Activated CD8-positive, alpha-beta T cell treated with anti-CD3 and anti-CD28 coated beads for 36 hours (primary cell): ENCODE results near the gene TXNDC9. TPM values are rescaled to one million over a fixed set of nuclear protein-coding genes. Genes with fewer than 3 reads are reported as not detected.
"Not testable (repeated sequence)": the region's sequence is repeated elsewhere in the genome, so short reads cannot be mapped to it uniquely, and the experiment has no call there.

Experiments used
- ATAC-seq: fragments of 200-7000 bp; cut with Tn5 transposase; one replicate; pipeline ENCODE4 v1.10.0; 2021; ENCODE audit warnings: mild to moderate bottlenecking, moderate library complexity
- CTCF ChIA-PET: fragments of 350-600 bp; sonication (Branson Sonifier 250); formaldehyde crosslinking; loops from one replicate; lab custom pipeline; 2021; ENCODE audit warnings: antibody characterized with exemption; lab: Charles Lee
- POLR2A ChIA-PET: fragments of 350-600 bp; sonication (Branson Sonifier 250); formaldehyde crosslinking; loops from one replicate; lab custom pipeline; 2021; ENCODE audit warnings: antibody characterized with exemption; lab: Charles Lee
- DNase-seq: peaks from one replicate; pipeline ENCODE4 v3.0.0-alpha.2; 2020
- H3K27ac Mint-ChIP-seq: one replicate; pipeline ENCODE4 v1.8.0; 2021; ENCODE audit warnings: mild to moderate bottlenecking, mixed read lengths
- H3K27me3 Mint-ChIP-seq: one replicate; pipeline ENCODE4 v1.8.0; 2021; ENCODE audit warnings: mixed read lengths
- H3K36me3 Mint-ChIP-seq: one replicate; pipeline ENCODE4 v1.8.0; 2021; ENCODE audit warnings: low read depth, mixed read lengths
- H3K4me1 Mint-ChIP-seq: one replicate; pipeline ENCODE4 v1.8.0; 2021; ENCODE audit warnings: low read depth, mixed read lengths
- H3K4me3 Mint-ChIP-seq: one replicate; pipeline ENCODE4 v1.8.0; 2021; ENCODE audit warnings: mild to moderate bottlenecking, moderate library complexity, mixed read lengths
- H3K9me3 Mint-ChIP-seq: one replicate; pipeline ENCODE4 v1.8.0; 2021; ENCODE audit warnings: mixed read lengths
- intact Hi-C: fragments of 100-400 bp; cut with micrococcal nuclease; formaldehyde crosslinking; loops from one replicate; pipeline ENCODE4 v1.10.0; 2022
- total RNA-seq, 2 experiments: library from RNA; stranded (reverse); gene quantifications; one replicate each; pipeline ENCODE4 v1.2.3, GENCODE V29; 2021
- TF ChIP-seq, protein P1 (sequence below): fragments of 200-600 bp; IDR thresholded peaks from one replicate; pipeline ENCODE4 v1.8.0; 2022; ENCODE audit warnings: antibody characterized with exemption, mild to moderate bottlenecking

TXNDC9 gene
- total RNA-seq, 2 experiments from 2014 or later = 23.0 to 27.0 TPM

DNA sequence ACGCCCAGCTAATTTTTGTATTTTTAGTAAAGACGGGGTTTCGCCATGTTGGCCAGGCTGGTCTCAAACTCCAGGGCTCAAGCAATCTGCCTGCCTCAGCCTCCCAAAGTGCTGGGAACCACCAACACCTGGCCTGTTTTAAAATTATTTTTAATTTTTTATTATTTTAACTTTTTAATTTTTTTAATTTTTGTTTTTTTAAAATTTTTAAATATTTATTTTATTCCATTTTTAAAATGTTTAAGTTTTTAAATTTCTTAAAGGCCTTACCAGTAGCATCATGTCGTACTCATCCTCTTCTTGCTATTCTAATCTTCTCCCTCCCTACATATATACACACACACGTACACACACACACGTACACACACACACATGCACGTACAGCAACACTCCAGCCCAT lies 36.6 kb downstream of the TXNDC9 start:
- intact Hi-C loops = no loop called here
- DNase-seq (no peak), ATAC-seq (no peak)
- Mint-ChIP-seq H3K27me3 (no peaks in the 10 kb centered on the region), H3K9me3 (peaks cover 3% of the 10 kb centered on the region), H3K4me3 (no peak overlapping the region), H3K4me1 (no peaks in the 10 kb centered on the region), H3K36me3 (peaks cover 5% of the 10 kb centered on the region), H3K27ac (no peak overlapping the region)
- CTCF ChIA-PET = no interaction called here
- POLR2A ChIA-PET = interaction anchor here (0.9 kb wide), 1 partner anchor 38 kb away, joined by 3 read pairs; no protein-coding TSS in a partner anchor
- TF ChIP-seq, protein P1, sequence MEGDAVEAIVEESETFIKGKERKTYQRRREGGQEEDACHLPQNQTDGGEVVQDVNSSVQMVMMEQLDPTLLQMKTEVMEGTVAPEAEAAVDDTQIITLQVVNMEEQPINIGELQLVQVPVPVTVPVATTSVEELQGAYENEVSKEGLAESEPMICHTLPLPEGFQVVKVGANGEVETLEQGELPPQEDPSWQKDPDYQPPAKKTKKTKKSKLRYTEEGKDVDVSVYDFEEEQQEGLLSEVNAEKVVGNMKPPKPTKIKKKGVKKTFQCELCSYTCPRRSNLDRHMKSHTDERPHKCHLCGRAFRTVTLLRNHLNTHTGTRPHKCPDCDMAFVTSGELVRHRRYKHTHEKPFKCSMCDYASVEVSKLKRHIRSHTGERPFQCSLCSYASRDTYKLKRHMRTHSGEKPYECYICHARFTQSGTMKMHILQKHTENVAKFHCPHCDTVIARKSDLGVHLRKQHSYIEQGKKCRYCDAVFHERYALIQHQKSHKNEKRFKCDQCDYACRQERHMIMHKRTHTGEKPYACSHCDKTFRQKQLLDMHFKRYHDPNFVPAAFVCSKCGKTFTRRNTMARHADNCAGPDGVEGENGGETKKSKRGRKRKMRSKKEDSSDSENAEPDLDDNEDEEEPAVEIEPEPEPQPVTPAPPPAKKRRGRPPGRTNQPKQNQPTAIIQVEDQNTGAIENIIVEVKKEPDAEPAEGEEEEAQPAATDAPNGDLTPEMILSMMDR = no peak

DNA sequence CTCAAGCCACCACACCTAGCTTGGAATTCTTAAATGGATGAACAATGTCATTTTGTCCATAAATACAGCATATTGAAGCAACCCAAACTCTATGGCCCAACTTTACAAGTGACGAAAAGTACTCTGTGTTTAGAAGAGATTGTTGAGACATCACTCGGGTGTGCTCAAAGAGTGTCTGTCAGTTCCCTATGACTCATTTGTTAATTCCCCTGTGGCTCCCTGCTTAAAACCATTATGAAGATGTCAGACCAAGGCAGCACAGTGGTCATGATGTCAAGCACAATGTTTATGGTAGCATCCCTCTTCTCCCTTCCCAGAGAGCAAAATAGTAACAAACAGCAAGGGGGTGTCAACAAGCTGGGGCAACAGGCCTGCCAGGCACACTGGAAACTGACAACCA lies 38.1 kb downstream of the TXNDC9 start:
- peaks cover 3% of the 10 kb centered on the region for H3K9me3 Mint-ChIP-seq
- TF ChIP-seq, protein P1 = no peak
- ChIA-PET POLR2A (no interaction called here), CTCF (no interaction called here)
- no peaks in the 10 kb centered on the region for H3K4me1 Mint-ChIP-seq
- ATAC-seq (no peak), DNase-seq (no peak)
- intact Hi-C loops = no loop called here
- no peak overlapping the region for H3K27ac Mint-ChIP-seq
- H3K27me3 Mint-ChIP-seq = no peaks in the 10 kb centered on the region
- peaks cover 5% of the 10 kb centered on the region for H3K36me3 Mint-ChIP-seq
- H3K4me3 Mint-ChIP-seq = no peak overlapping the region

DNA sequence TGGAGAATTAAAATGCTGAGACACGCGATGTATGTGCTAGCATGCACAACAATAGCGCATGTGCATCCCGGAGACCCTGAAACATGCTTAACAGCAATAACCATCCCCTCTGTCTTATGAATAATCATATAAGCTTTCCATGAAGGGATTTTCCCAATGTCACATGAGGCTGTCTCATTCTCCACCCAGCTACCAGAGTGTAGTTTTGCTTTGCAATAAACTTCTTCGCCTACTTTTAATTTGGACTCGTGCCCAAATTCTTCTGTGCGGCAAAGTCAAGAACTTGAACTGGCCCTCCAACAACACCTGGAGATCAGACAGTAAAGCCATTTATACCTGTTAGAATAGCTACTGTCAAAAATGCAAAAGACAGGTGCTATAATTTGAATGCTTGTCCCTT lies 50.6 kb downstream of the TXNDC9 start:
- H3K36me3 Mint-ChIP-seq = peaks cover 2% of the 10 kb centered on the region
- H3K27me3 Mint-ChIP-seq = no peaks in the 10 kb centered on the region
- no peaks in the 10 kb centered on the region for H3K4me1 Mint-ChIP-seq
- intact Hi-C loops = no loop called here
- peaks cover under 1% of the 10 kb centered on the region for H3K9me3 Mint-ChIP-seq
- ChIA-PET CTCF (no interaction called here), POLR2A (no interaction called here)
- TF ChIP-seq, protein P1 = no peak
- no peak overlapping the region for H3K27ac Mint-ChIP-seq
- ATAC-seq (no peak), DNase-seq (no peak)
- H3K4me3 Mint-ChIP-seq = no peak overlapping the region

DNA sequence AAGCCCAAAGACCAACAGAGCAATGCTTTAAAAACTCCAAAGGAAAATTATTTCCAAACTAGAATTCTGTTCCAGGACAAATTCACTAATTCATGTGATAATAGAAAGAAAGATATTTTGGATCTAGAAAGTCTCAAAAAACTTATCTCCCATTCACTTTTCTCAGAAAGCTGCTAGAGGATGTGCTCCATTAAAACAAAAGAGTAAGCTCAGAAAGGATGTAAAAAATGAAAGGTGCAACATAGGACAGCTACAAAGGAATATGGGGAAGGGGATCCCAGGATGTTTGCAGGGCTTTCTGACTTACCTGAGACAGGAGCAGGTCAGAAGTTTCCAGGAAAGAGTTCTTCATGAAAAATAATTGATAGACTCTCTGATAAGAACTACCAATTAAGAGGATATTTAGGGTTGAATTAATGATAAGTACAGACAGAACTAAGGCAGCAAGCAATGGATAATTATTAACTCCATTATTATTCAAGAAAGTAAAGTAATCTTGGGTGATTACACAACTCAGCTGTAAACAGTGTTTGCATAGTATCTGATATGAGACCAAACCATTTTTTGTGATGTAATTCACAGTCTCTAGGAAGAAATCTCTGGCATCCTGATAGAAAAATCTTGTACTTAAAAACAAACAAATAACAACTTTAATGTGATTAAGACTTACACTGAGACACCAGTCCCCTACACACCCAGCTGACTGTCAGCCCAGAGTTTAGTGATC lies 56.0 kb downstream of the TXNDC9 start:
- intact Hi-C loops = no loop called here
- ChIA-PET CTCF (no interaction called here), POLR2A (no interaction called here)
- H3K27me3 Mint-ChIP-seq = no peaks in the 10 kb centered on the region
- ATAC-seq (no peak), DNase-seq (no peak)
- TF ChIP-seq, protein P1 = no peak
- H3K36me3 Mint-ChIP-seq = peaks cover 16% of the 10 kb centered on the region
- H3K9me3 Mint-ChIP-seq = peaks cover 9% of the 10 kb centered on the region
- no peak overlapping the region for H3K4me3 Mint-ChIP-seq
- no peaks in the 10 kb centered on the region for H3K4me1 Mint-ChIP-seq
- H3K27ac Mint-ChIP-seq = no peak overlapping the region

DNA sequence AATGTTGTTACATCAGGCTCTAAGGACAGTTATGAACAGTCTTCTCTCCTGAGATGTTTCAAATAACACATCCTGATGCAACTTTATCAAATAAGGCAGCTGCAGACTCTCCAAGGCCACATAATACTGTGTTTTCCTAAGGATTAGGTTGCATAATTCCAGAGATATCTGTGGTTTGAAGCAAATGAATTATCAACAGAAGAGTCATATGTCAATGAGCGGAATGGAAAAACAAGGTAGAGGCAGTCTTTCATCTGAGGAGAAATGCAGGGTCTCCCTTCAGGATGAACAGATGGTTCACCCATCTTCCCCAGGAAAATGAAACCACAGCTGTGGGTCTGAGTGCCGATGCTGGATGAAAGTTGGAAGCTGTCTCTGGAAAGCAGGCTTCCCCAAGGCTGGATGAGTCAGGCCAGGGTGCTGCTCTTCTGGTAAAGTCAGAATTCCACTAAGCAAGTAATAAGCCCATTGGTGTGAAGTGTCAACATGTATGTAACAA lies 57.3 kb downstream of the TXNDC9 start:
- Mint-ChIP-seq H3K36me3 (peaks cover 16% of the 10 kb centered on the region), H3K9me3 (peaks cover 9% of the 10 kb centered on the region), H3K4me3 (no peak overlapping the region), H3K4me1 (no peaks in the 10 kb centered on the region), H3K27ac (no peak overlapping the region), H3K27me3 (no peaks in the 10 kb centered on the region)
- intact Hi-C loops = no loop called here
- TF ChIP-seq, protein P1 = no peak
- DNase-seq (no peak), ATAC-seq (no peak)
- POLR2A ChIA-PET = no interaction called here
- CTCF ChIA-PET = interaction anchor here (1.2 kb wide), 1 partner anchor 18 kb away, joined by 3 read pairs; no protein-coding TSS in a partner anchor

DNA sequence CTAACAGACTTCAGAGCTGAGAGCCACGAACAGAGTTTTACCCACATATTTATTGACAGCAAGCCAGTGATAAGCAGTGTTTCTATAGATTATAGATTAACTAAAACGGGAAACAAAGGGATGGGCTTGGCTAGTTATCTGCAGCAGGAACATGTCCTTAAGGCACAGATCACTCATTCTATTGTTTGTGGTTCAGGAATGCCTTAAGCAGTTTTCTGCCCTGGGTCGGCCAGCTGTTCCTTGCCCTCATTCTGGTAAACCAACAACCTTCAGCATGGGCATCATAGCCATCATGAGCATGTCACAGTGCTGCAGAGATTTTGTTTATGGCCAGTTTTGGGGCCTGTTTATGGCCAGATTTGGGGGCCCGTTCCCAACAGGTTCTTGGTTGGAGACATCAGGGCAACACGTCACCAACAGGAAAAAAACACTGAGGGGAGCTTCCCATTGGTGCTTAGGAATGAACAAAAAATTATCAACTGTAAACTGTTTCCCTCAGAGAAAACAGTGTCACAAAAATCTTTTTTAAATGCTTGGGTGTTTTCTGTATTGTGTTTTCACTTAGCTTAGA lies 57.9 kb downstream of the TXNDC9 start:
- H3K4me1 Mint-ChIP-seq, DNase-seq, H3K27me3 Mint-ChIP-seq, H3K9me3 Mint-ChIP-seq, POLR2A ChIA-PET, H3K27ac Mint-ChIP-seq, intact Hi-C loops, H3K4me3 Mint-ChIP-seq, ATAC-seq: not testable (repeated sequence)
- CTCF ChIA-PET = interaction anchor here (1.2 kb wide), 1 partner anchor 18 kb away, joined by 3 read pairs; no protein-coding TSS in a partner anchor
- peaks cover 16% of the 10 kb centered on the region for H3K36me3 Mint-ChIP-seq
